Stimulated activated CD4-positive, alpha-beta T cell treated with anti-CD3 and anti-CD28 coated beads, Interleukin-1b, Interleukin-23, amount 100 ng/mL, for 1 hour (primary cell): ENCODE results near the gene PDE5A.

ENCODE experiments used
- DNase-seq, 2 donors: peaks; one replicate each; pipeline ENCODE4 v3.0.0-alpha.2; 2020; ENCODE audit warnings: low read depth in 2 of 2

The PDE5A gene

GRCh38 chr4:119585771-119586170 lies 42.8 kb downstream of the PDE5A start:
- DNase-seq: no peak

- no peak for DNase-seq
These were observed 47.3 kb downstream of the PDE5A start for GRCh38 chr4:119581190-119581873.

GRCh38 chr4:119580293-119580692 lies 48.3 kb downstream of the PDE5A start:
- DNase-seq: no peak

DNA sequence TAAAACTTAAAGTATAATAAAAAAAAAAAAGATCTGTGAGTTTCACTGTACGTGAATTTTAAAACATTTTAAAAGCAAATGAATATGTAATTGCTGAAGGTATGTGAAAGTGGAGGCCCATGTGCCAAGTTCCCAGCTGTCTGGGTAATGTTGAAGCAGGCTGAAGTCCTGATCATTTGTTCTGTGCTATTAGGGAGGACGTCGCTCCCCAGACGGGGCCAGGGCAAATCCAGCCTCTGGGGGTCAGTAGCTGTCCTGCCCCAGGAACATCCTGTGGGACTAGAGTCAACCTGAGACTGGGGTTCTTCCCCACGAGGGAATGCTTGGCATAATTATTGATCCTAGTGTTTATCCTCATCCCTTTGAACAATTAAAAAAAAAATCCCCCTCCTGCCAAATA lies 48.8 kb downstream of the PDE5A start:
- DNase-seq: no peak

DNA sequence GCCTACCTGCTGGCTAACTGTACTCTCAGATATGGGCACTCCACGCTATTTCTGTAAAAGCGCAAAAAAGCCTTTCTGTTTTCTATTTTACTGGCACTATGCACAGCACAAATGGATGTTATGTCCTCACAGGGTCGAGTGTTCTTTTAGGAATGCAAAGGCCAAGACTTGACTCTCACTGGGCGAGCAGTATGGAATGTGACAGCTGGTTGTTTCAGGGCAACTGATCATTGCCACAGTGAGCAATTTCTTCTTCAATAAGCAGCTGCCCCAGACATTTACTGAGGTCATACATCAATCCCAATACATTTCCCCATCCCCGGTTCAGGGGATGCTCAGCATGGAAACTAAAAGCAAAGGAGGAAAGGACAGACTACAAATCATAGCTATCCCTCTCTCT lies 58.2 kb downstream of the PDE5A start:
- no peak for DNase-seq

- DNase-seq: no peak
These were observed 64.5 kb downstream of the PDE5A start for GRCh38 chr4:119564106-119564505.

- no peak for DNase-seq
These were observed 69.5 kb downstream of the PDE5A start for GRCh38 chr4:119559044-119559647.

DNA sequence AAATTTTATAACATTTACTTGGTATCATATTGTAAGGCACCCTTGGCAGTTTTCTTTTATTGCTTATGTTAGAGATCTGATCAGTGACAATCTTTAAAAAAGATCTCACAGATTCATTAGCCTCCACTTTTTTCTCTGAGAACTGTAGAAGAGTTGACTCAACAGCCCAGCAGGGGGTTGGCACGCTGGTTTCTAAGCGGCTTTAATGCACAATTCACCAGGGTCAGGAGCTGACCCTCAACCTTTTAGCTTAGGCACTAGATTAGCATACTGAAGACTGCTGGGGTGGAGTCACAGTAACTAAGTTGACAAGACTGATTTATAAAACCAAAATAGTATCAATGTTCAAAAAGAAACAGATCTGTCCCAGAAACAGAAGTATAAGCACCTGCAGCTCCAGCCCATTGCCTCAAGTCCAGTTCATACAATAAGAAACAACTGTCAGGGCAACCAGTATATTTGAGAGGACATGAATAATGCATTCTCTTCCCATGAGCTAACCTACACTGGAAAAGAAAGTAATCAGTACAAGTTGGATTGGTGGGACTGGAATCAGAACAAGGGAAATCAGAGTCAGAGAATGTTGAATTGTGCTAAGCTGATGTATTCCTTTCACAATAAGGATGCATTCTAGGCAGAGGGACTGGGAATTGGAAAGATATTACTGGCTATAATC lies 77.6 kb downstream of the PDE5A start:
- no peak for DNase-seq

GRCh38 chr4:119549639-119550038 lies 79.0 kb downstream of the PDE5A start:
- DNase-seq: no peak

DNA sequence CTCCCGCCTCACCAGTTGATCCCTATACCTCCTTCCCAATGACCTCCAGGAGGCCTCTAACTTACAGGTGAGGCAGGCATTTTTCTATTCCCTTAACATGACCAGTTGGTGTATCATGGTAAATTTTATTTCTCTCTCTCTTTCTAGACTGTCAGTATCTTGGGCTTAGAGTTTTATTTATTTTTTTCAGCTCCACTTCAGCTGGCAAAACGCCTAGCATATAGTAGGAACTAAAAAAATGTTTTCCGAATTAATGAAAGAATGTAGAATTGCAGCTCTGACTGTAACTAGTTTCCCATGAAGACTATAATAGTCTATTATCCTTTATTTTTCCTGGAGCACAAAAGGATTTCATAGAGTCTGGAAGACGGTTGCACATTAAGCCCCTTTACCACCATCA lies 84.8 kb downstream of the PDE5A start:
- no peak for DNase-seq

GRCh38 chr4:119543187-119543586 lies 85.4 kb downstream of the PDE5A start:
- no peak for DNase-seq

DNA sequence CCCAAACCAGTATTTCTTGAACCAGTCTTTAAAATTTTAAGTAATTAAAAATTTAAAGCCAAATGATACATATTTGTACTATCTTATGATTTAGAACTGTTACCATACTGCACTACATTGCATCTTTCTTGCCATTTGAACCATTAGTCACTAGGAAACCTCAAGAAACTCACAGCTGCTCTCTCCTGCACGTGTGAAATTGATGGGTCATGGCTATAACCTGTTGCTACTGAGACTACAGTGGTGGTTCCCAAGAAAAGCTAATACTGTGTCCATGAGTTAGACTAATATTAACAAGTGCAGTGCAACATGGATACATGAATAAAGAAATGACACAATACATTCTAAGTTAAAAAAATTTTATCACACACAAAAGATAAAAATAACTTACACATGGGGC lies 88.4 kb downstream of the PDE5A start:
- DNase-seq: no peak

- DNase-seq: no peak
These were observed 91.0 kb downstream of the PDE5A start for GRCh38 chr4:119537586-119537985.

DNA sequence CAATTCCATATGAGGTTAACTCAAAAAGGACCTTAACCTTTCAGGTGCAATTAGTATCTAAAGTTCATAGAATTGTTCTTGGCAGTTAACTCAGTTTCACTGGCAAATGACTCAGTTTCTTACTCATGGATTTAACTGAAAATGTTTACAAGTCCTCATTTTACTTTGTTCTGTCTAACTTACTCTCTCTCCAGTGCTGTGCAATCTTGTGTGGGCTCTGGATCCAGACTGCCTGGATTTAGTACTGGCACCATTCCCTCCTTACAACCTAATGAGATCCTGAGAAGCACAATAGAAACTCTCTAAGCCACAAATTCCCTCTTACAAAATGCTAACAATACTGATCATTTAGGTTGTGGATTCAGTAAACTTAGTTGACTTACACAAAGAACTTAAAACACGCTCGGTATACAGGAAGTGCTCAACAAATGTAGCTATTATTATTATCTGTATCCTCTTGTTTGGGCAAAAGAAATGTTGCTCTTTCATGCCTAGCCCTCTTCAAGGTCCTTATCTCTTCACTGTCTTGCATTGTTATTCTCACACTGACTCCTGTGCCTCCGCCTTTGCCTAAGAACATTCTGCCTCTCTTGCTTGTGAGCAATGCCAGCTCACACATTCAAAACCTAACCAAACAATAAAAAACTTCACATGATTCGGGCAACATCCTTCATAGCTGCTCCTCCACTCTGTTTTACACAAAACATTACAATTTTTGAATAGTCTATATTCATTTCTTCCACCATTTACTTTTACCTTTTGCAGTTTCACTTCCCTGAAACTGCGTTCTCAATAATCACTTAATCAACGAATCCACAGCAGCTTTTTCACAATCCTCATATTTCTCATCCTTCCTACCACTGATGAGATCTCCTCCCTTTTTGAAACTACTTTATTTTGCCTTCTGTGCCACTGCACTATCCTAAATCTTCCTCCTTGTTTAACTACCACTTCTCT lies 91.8 kb downstream of the PDE5A start:
- DNase-seq: no peak

DNA sequence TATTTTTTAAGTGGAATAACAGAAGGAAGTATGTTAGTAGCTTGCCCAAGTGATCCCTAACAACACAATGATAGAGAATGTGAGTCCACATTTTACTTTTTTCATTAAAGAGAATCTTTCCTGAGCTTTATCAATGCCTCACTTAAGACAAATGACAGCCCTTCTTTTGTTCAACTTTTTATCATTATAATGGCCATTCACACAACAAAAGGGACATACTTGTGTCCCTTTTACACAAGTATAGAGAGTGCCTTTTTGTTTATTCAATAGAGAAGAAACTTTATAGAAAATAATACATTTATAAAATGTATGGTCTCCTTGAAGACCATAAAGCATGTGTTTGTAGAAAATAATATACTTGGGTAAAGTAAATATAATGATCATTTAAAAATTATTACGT lies 96.3 kb downstream of the PDE5A start:
- no peak for DNase-seq

GRCh38 chr4:119529788-119530187 lies 98.8 kb downstream of the PDE5A start:
- no peak for DNase-seq

DNA sequence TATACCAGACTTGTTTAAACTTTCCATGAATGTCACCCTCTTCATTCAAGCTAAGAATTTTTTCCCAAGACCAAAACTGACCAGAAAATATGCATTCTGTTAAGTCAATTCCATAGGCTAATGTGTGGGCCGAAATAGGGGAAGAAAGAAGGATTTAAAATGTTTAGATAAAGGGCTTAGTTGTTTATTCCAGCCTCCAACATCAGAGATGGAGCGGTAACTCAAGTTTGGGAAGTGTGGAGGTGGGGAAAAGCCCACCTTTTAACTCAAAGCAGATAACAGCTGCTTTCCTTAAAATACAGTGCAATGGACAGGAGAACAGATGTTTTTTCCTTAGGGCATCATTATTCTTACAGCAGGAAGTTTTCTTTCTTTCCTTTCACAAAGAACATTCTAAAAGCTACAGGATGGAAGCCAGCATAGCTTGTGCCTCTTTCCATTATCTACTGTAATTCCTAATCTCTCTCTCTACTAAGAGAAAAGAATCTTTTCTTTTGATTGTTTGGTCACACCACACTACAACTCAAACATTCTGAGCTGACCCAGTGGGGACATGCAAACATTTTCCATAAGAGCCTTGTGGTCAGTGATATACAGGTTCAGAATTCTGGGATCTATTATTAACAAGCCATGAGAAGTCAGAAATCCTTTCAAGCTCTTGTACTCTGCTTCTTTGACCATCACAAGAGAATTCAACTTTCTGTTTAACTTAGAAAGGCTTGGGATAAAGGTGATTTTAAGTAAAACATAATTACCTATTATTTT lies 101.6 kb downstream of the PDE5A start:
- no peak for DNase-seq

DNA sequence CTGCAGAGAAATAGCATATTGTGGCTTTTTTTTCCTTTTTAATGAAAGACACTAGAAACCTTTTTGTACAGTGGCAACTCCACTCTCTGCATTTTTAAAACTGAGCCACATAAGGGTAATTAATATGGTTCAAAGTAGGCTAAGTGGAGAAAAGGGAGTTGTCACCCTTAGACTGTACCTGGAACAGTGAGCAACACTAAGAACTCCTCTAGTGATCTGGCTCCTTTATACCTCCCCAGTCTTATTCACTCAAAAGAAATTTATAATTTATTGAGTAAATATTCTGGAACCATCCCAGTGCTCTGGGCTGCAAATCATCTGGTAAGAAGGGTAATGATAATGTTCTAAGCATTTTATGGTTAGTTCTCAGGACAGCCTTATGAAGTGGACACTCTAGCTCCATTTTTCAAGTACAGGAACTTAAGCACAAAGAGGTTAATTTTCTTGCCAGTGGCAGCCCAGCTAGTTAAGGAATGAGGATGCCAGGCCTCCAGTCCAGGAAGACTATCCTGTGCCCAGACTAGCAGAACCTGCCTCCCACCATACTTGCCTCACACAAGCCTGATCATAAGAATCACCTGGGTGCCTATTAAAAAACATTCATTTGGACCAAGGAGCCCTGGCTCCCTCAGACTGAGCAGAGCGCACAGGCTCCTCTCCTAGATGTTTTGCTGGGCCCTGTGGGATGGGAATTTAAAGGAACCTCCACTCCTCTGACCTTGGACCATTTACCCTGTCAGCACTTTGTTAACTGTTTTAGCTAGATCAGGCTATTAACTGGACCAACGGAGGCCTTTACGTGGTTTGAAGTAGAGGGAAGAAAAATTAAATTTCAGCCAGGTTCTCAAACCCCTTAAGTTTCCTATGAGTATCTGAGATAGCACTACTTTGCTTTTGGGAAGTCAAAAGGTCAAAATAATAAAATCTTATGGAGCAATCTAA lies 102.6 kb downstream of the PDE5A start:
- no peak for DNase-seq

- DNase-seq: no peak
These were observed 103.4 kb downstream of the PDE5A start for GRCh38 chr4:119525005-119525749.

DNA sequence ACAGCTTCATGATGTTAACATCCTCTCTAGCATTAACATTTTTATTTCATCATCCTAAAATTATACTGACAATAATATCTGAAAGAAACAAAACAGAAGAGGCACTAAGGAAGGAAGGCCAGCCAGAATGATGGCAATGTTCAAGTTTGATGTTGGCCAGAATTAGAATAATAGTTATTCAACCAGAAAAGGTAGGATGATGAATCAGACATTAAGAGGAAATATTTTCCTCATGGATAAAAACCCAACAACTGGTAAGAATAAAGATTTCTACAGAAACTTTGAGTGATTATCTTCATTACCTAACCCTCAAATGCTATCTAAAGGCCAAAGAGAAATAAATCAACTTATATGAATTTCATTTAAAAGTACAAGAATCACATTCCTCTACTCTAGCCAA lies 105.2 kb downstream of the PDE5A start:
- no peak for DNase-seq
